KMS-11 (cell line): ENCODE measurements around the gene ARPC4.

Experiments
- H2AFZ ChIP-seq: fragments of 200-600 bp; sonication (generic); 2 replicates; pipeline ENCODE4 v1.6.1; 2016; ENCODE audit warnings: antibody characterized with exemption, mixed run types, low read depth
- H3K27ac ChIP-seq: fragments of 200-600 bp; sonication (generic); 2 replicates; pipeline ENCODE4 v1.6.1; 2016; ENCODE audit warnings: mild to moderate bottlenecking, mixed run types
- H3K27me3 ChIP-seq: fragments of 200-600 bp; sonication (generic); 2 replicates; pipeline ENCODE4 v1.6.1; 2017; ENCODE audit warnings: mild to moderate bottlenecking, low read depth, mixed run types, moderate library complexity; ENCODE audit not compliant: insufficient read depth
- H3K36me3 ChIP-seq: fragments of 200-600 bp; sonication (generic); 2 replicates; pipeline ENCODE4 v1.6.1; 2017; ENCODE audit warnings: mild to moderate bottlenecking, mixed run types; ENCODE audit not compliant: insufficient read depth
- H3K4me1 ChIP-seq: fragments of 200-600 bp; sonication (generic); 2 replicates; pipeline ENCODE4 v1.6.1; 2016; ENCODE audit warnings: mild to moderate bottlenecking, low read depth, mixed run types; ENCODE audit not compliant: poor library complexity, severe bottlenecking
- H3K4me2 ChIP-seq: fragments of 200-600 bp; sonication (generic); 2 replicates; pipeline ENCODE4 v1.7.0; 2016; ENCODE audit warnings: mild to moderate bottlenecking, mixed run types
- H3K4me3 ChIP-seq: fragments of 200-600 bp; sonication (generic); IDR thresholded peaks from 2 replicates; pipeline ENCODE4 v1.6.1; 2017; ENCODE audit warnings: low read depth, low read length, mixed read lengths; ENCODE audit not compliant: insufficient read depth
- H3K79me2 ChIP-seq: fragments of 200-600 bp; sonication (generic); 2 replicates; pipeline ENCODE4 v1.6.1; 2016; ENCODE audit warnings: low read depth, mixed run types; ENCODE audit not compliant: insufficient read depth
- H3K9ac ChIP-seq: fragments of 200-600 bp; sonication (generic); 2 replicates; pipeline ENCODE4 v1.6.1; 2016; ENCODE audit warnings: mild to moderate bottlenecking, mixed run types
- H4K20me1 ChIP-seq: fragments of 200-600 bp; sonication (generic); 2 replicates; pipeline ENCODE4 v1.6.1; 2016; ENCODE audit warnings: mild to moderate bottlenecking, mixed run types; ENCODE audit not compliant: insufficient read depth
- TF ChIP-seq, protein P1 (sequence below): fragments of 200-600 bp; sonication (generic); conservative IDR thresholded peaks from 2 replicates; pipeline ENCODE4 v1.6.1; 2017; ENCODE audit warnings: low read depth, mild to moderate bottlenecking, antibody characterized with exemption, low read length, moderate library complexity, mixed read lengths

Gene ARPC4

DNA sequence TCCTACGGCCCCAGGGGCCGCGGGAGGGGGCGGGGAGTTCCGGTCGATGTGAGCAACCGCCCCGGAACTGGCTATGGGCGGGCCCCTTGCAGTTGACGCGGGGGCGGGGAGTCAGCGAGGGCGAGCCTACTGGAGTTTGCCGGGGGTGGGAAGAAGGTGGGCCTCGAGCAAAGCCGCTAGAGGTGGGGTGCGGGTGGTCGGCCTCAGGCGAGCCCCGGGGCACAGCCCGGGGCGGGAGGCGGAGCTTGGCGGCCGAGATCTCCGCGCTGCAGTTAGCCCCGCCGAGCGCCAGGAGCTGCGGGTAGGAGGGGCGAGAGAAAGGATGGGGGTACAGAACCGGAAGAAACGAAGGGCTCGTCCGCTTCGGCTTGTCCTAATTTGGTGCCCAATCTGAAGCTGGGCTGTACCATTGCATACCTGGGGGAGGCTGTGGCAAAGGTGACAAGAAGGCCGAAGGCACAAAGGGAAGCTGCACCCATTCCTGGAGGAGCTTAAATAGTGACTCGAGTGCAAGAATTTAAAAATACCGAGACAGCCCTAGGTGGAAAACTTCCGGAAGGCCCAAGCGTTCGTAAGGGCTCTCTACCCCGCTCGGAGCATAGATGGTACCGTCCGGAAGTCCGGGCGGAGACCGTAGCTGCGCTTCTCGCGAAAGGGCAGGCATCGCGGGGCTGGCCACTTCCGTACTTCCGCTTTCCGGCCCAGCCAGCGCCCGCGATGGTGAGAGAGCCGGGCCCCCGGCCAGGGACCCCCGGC is at the start of gene ARPC4, which contains the start of gene TADA3:
Gene ARPC4, plus strand, starts transcription at position 678 of the 756 bp plus-strand sequence. Its CDS starts 40 bp downstream, at position 718.
Gene TADA3, minus strand, starts transcription at position 69 of the 756 bp plus-strand sequence. CDS start 1,007 bp downstream, outside the sequence.
- peaks cover 7% of the 10 kb centered on the region for H3K4me1 ChIP-seq
- peak within 1 kb of the TSS; percentile 61; the same call in 1 of the 2 replicates for H2AFZ ChIP-seq
- H3K27me3 ChIP-seq, result no peaks in the 10 kb centered on the region
- H3K4me2 ChIP-seq, result peak within 1 kb of the TSS; percentile 76
- no peaks in the 10 kb centered on the region for H3K36me3 ChIP-seq
- H3K79me2 ChIP-seq, result peaks cover 30% of the 10 kb centered on the region
- peak within 1 kb of the TSS; percentile 92 for H3K9ac ChIP-seq
- no peaks in the 10 kb centered on the region for H4K20me1 ChIP-seq
- H3K4me3 ChIP-seq, result no peak within 1 kb of the TSS
- TF ChIP-seq, protein P1, sequence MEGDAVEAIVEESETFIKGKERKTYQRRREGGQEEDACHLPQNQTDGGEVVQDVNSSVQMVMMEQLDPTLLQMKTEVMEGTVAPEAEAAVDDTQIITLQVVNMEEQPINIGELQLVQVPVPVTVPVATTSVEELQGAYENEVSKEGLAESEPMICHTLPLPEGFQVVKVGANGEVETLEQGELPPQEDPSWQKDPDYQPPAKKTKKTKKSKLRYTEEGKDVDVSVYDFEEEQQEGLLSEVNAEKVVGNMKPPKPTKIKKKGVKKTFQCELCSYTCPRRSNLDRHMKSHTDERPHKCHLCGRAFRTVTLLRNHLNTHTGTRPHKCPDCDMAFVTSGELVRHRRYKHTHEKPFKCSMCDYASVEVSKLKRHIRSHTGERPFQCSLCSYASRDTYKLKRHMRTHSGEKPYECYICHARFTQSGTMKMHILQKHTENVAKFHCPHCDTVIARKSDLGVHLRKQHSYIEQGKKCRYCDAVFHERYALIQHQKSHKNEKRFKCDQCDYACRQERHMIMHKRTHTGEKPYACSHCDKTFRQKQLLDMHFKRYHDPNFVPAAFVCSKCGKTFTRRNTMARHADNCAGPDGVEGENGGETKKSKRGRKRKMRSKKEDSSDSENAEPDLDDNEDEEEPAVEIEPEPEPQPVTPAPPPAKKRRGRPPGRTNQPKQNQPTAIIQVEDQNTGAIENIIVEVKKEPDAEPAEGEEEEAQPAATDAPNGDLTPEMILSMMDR, result no peak
- peak within 1 kb of the TSS; percentile 96 for H3K27ac ChIP-seq

DNA sequence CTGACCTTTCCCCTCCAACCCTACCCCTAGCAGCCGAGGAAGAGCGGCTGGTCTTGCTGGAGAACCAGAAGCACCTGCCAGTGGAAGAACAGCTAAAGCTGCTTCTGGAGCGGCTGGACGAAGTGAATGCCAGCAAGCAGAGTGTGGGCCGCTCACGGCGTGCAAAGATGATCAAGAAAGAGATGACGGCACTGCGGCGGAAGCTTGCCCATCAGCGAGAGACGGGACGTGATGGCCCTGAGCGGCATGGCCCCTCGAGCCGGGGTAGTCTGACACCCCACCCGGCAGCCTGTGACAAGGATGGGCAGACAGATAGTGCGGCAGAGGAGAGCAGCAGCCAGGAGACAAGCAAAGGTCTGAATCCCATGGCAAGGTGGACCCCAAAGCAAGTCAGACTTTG is 49.3 kb upstream of the ARPC4 start:
- Histone ChIP-seq H3K4me3 (no peak overlapping the region), H3K9ac (no peak overlapping the region), H2AFZ (no peak overlapping the region), H3K4me1 (no peaks in the 10 kb centered on the region), H3K27ac (no peak overlapping the region), H3K36me3 (no peaks in the 10 kb centered on the region), H3K79me2 (no peaks in the 10 kb centered on the region), H3K27me3 (no peaks in the 10 kb centered on the region), H3K4me2 (no peak overlapping the region), H4K20me1 (no peaks in the 10 kb centered on the region)
- TF ChIP-seq, protein P1, result no peak

DNA sequence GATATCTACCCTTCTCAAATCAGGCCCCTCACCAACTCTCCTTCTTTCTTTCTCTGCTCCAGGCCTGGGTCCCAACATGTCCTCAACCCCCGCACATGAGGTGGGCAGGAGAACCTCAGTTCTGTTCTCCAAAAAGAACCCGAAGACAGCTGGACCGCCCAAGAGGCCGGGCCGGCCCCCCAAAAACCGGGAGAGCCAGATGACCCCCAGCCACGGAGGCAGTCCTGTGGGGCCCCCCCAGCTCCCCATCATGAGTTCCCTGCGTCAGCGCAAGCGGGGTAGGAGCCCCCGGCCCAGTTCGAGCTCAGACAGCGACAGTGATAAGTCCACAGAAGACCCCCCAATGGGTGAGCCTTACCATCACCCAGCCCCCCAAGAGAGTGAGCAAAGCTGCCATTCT is 48.7 kb upstream of the ARPC4 start:
- no peak overlapping the region for H3K4me3 ChIP-seq
- peaks cover 2% of the 10 kb centered on the region for H3K4me1 ChIP-seq
- no peaks in the 10 kb centered on the region for H3K27me3 ChIP-seq
- H4K20me1 ChIP-seq, result no peaks in the 10 kb centered on the region
- H3K27ac ChIP-seq, result no peak overlapping the region
- no peaks in the 10 kb centered on the region for H3K79me2 ChIP-seq
- TF ChIP-seq, protein P1, result no peak
- no peak overlapping the region for H3K4me2 ChIP-seq
- no peaks in the 10 kb centered on the region for H3K36me3 ChIP-seq
- H2AFZ ChIP-seq, result no peak overlapping the region
- H3K9ac ChIP-seq, result no peak overlapping the region

DNA sequence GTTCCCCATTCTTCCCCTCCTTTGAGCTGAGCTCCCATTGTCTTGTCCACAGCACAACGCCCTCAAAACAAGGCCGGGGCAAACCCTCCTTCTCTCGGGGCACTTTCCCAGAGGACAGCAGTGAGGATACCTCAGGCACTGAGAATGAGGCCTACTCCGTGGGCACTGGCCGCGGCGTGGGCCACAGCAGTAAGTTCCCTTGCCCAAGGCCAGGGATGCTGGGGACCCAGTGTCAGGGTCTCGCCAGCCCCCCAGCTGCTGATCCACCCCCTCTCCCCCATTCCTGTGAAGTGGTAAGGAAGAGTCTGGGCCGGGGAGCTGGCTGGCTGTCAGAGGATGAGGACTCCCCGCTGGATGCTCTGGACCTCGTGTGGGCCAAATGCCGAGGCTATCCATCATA is 47.4 kb upstream of the ARPC4 start:
- no peak overlapping the region for H3K27ac ChIP-seq
- H3K4me3 ChIP-seq, result no peak overlapping the region
- peaks cover 4% of the 10 kb centered on the region for H3K4me1 ChIP-seq
- H3K9ac ChIP-seq, result no peak overlapping the region
- no peak overlapping the region for H3K4me2 ChIP-seq
- H2AFZ ChIP-seq, result no peak overlapping the region
- H3K79me2 ChIP-seq, result no peaks in the 10 kb centered on the region
- H4K20me1 ChIP-seq, result no peaks in the 10 kb centered on the region
- no peaks in the 10 kb centered on the region for H3K36me3 ChIP-seq
- H3K27me3 ChIP-seq, result no peaks in the 10 kb centered on the region
- TF ChIP-seq, protein P1, result no peak
